HG03025 (cell line): ENCODE results near the gene PUSL1.

Experiments
- ATAC-seq: cut with Tn5 transposase; IDR thresholded peaks from one replicate; pipeline ENCODE4 v1.9.1; 2021; ENCODE audit warnings: mild to moderate bottlenecking, moderate library complexity; ENCODE audit not compliant: unreplicated experiment, low FRiP score

Gene PUSL1

GRCh38 chr1:1293263-1294249 is 14.8 kb upstream of the PUSL1 start:
- ATAC-seq: no peak

GRCh38 chr1:1294250-1294890 is 14.0 kb upstream of the PUSL1 start:
- no peak for ATAC-seq

GRCh38 chr1:1295154-1295923 is 13.1 kb upstream of the PUSL1 start:
- no peak for ATAC-seq

- no peak for ATAC-seq
These were observed 12.0 kb upstream of the PUSL1 start for GRCh38 chr1:1296070-1297061.

GRCh38 chr1:1297802-1298424 is 10.5 kb upstream of the PUSL1 start:
- no peak for ATAC-seq

DNA sequence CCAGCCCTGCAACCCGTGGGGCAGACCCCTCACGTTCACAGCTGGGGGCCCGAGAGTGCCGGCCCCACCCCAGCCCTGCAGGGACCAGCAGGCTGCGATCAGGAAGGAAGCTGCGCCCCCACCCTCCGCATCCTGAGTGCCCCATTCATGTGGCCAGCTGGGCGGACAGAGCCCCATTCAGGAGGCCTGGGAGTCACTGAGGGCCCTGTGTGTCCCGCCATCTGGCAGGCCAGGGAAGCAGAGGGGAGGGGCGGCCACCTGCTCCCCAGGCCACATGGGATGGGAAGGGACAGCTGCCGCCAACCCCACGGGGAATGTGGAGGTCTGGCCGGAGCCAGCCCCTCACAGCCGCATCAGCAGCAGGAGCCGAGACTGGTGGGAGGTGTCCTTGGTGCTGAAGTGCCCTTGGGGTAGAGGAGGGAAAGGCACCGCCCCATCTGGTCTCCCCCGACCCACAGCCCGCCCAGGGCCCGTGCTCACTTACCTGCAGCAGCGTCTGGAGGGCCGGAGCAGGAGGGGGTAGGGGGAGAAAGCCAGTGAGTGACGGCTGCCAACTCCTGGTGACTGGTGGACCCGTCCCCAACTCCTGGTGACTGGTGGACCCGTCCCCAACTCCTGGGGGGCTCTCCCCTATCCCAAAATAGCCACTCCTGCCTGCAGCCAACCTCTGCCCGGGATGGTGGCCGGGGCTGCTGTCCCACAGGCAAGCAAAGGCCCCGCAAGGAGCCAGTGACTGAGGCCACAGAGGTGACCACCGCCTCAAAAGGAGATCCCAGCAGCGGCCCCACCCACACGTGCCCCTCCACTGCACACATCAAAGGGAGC is 9.3 kb upstream of the PUSL1 start:
- no peak for ATAC-seq

- no peak for ATAC-seq
These were observed 8.6 kb upstream of the PUSL1 start for GRCh38 chr1:1299686-1300351.

GRCh38 chr1:1300352-1300739 is 8.1 kb upstream of the PUSL1 start:
- ATAC-seq: no peak

- ATAC-seq: no peak
These were observed 6.4 kb upstream of the PUSL1 start for GRCh38 chr1:1302006-1302430.

DNA sequence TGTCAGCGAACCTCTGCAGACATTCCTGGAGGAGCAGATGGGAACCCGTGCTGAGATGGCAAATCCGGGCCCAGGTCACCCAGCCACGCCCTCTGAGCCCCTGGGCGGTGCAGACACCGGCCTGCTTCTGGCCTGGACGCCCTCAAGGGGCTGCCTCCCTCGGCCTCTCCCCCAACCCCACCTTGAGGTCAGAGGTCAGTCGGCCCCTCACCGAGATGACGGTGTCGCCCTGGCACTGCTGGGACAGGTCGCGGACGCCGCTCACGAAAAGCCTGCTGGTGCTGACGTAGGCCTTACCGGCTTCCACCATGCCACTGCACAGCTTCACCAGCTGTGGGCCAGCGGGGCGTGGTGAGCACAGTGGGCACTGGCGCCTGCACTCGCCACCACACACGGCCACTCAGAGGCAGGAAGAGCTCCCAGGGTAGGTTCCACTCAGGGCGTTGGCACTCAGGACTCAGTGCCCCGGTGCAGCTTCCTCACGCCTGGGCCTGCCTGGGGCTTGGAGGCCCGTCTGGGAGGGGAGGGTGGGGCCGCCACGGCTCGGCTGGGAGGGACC is 5.4 kb upstream of the PUSL1 start:
- ATAC-seq: no peak

DNA sequence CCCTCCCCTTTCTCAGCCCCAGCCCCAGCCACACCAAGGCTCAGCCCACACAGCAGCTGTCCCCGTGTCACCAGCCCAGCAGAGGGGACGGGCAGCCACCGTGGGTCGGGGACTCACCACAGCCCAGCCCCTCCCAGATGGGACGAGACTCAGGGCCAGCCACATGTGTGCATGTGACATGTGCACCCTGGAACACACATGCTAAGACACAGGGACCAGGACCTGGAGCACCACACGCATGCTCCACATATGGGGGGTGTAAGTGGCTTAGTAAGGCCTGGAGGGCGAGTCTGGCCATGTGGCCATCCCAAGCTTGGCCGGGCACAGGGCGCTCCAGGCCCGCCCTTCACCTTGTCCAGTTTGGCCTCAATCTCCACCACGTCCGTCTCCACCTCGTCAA is 4.7 kb upstream of the PUSL1 start:
- no peak for ATAC-seq

DNA sequence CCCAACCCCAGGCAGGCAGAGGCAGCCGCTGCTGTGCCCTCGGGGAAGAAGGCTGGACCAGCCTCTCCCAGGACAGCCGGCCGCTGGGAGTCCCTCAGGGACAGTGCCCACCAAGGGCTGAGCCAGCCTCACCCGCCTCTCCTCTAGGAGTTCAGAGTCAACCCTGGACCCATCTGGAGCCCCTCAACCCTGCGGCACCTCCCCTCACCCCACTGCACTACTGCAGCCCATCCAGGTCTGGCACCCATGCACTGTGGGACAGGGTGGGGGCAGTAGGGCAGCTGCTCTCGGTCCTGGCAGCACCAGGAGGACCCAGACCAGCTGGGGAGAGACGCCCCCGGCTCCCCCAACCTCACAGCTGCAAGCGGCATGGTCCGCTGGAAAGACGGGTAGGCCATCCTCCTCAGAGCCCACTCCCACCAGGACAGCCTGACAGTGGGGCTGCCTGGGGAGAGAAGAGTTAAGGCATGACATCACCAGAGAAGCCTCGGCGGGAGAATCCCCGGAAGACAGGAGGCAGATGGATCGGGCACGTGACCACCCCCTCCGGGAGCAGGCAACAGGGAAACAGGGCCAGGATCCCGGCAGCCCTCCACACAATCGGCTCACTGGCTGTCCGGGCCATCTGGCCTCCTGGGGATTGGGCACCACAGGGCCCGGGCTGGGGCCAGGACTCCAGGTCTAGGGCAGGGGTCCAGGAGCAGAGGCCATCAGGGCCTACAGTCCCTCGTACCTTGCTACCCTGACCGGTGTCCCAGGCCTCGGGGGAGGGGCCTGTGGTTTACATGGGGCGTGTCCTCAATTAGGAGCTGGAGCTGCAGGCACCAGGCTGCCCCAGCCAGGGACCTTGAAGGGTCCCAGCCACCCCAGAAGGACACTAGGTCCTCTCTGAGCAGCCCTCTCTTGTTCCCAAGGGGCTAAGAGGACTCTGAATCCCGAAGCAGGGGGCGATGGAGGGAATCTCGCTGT is 3.8 kb upstream of the PUSL1 start:
- no peak for ATAC-seq

DNA sequence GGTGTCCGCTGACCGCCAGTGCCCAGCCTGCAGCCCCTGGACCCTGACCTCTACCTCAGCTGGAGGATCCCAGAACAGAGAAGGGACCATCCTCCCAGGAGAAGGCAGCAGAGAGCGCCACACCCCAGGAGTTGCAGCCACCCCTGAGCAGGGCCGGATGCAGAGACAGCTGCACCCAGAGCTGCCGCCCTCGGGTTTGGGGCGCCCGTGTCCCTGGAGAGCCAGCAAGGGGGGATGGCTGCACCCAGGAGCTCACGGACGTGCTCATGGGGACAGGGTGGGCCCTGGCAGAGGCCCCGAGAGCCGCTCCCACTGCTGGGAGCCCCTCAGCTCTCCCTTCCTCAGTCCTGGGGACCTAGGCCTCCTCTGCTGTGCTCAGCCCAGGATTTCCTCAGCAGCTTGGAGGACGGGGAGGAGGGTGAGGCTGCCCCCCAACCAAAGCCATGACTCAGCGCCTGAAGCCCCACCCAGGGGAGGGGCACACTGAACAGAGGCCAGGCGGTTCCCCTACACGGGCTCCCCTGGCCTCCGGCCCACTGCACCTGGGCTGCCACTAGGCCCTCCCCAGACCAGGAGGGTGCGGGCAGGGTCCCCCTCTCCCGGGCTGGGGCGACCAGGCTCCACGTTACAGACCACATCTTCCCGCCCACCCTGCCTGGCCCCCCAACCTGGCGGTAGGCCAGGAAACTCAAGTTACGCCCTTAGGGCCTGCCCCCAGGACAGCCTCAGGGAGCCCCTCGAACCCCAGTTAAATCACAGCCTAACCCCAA is 2.9 kb upstream of the PUSL1 start:
- ATAC-seq: no peak

GRCh38 chr1:1306070-1306660 is 2.2 kb upstream of the PUSL1 start:
- no peak for ATAC-seq

- ATAC-seq: no peak
These were observed 1.6 kb upstream of the PUSL1 start for GRCh38 chr1:1306661-1307260.
